Mammary epithelial cell (primary cell): Measurements from ENCODE around the gene CD99L2.

Experiments
- EZH2 ChIP-seq: IDR thresholded peaks from 2 replicates; pipeline ENCODE4 v1.6.1; 2012; ENCODE audit warnings: low read length, inconsistent platforms, borderline replicate concordance
- TF ChIP-seq, protein P1 (sequence below), 2 donors: IDR thresholded peaks in 1 of 2; conservative IDR thresholded peaks in 1 of 2; 2 replicates each; pipeline ENCODE4 v1.5.1; 2011 to 2012; ENCODE audit warnings: inconsistent platforms in 2 of 2, low read length in 2 of 2, mild to moderate bottlenecking in 2 of 2, control low read depth in 1 of 2, low read depth in 1 of 2; ENCODE audit not compliant: insufficient read depth in 1 of 2; ENCODE audit errors: extremely low read depth in 1 of 2

DNA sequence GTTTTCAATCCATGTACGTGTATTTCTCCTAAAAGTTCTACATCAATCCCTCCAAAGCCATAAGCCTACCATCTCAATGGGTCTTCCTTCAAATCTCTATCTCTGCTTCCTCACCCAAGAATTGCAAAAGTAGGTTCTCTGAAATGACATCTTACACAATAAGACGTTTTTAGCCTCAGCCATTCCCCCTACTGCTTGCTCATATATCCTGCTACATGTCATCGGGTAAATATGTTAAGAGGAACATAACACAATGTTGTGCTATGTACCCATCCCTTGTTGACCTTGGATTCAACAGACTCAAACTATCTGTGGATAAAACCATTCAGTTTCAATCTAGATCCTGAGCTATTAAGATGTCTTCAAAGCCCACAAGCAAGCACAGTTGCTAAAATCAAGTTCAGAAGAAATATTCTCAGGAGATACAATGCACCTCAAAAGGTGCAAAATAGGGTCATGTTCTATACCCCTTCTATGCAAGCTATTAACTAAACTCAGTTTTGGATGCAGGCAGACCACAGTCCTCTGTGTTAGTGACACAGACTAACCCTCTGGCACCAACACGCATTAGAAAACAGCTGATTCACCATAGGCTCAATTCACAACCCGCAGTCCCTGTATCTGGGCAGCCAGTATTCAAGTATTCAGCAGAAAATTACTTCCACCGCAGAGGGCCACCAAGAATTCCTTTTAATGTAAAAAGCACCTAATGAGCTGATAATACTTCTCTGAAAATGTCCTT lies 56.8 kb downstream of the CD99L2 start:
- TF ChIP-seq, protein P1, sequence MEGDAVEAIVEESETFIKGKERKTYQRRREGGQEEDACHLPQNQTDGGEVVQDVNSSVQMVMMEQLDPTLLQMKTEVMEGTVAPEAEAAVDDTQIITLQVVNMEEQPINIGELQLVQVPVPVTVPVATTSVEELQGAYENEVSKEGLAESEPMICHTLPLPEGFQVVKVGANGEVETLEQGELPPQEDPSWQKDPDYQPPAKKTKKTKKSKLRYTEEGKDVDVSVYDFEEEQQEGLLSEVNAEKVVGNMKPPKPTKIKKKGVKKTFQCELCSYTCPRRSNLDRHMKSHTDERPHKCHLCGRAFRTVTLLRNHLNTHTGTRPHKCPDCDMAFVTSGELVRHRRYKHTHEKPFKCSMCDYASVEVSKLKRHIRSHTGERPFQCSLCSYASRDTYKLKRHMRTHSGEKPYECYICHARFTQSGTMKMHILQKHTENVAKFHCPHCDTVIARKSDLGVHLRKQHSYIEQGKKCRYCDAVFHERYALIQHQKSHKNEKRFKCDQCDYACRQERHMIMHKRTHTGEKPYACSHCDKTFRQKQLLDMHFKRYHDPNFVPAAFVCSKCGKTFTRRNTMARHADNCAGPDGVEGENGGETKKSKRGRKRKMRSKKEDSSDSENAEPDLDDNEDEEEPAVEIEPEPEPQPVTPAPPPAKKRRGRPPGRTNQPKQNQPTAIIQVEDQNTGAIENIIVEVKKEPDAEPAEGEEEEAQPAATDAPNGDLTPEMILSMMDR (conservative IDR thresholded peaks at IDR 0.05 in 1 of 2, IDR thresholded peaks at IDR 0.05 in 1 of 2; ENCODE audit: extremely low read depth in 1 of 2, insufficient read depth in 1 of 2, low read depth in 1 of 2, low read length in 2 of 2) = no peak
- no peak for TF ChIP-seq EZH2
